Tibial nerve (tissue), 4 donors: ENCODE results near the gene SEM1. TPM values are rescaled to one million over a fixed set of nuclear protein-coding genes. Genes with fewer than 3 reads are reported as not detected.

ENCODE experiments used
- DNase-seq, 2 donors: peaks; one replicate each; pipeline ENCODE4 v3.0.0-alpha.2; 2019; ENCODE audit warnings: low spot score in 2 of 2
- H3K27ac ChIP-seq, 4 donors: fragments of 200-600 bp; sonication (generic) in 3 of 4; one replicate each; pipeline ENCODE4 v1.5.1; 2017 to 2019; ENCODE audit warnings: mild to moderate bottlenecking in 1 of 4
- H3K27me3 ChIP-seq, 2 donors: fragments of 200-600 bp; sonication (generic) in 1 of 2; one replicate each; pipeline versions ENCODE4 v1.5.1 to v1.6.0; 2017 to 2019
- H3K36me3 ChIP-seq, 3 donors: fragments of 200-600 bp; sonication (generic); one replicate each; pipeline ENCODE4 v1.5.1; 2018 to 2019
- H3K4me1 ChIP-seq, 4 donors: fragments of 200-600 bp; sonication (generic) in 3 of 4; one replicate each; pipeline ENCODE4 v1.5.1; 2017 to 2019
- H3K4me3 ChIP-seq, 4 donors: fragments of 200-600 bp; sonication (generic) in 3 of 4; one replicate each; pipeline ENCODE4 v1.5.1; 2017 to 2019; ENCODE audit warnings: mild to moderate bottlenecking in 1 of 4, moderate library complexity in 1 of 4
- H3K9me3 ChIP-seq, 4 donors: fragments of 200-600 bp; sonication (generic) in 3 of 4; one replicate each; pipeline ENCODE4 v1.5.1; 2017 to 2019
- EP300 ChIP-seq, 2 donors: sonication (generic); formaldehyde crosslinking; IDR thresholded peaks; one replicate each; pipeline ENCODE4 v1.6.1; 2017; ENCODE audit warnings: antibody characterized with exemption in 2 of 2, mild to moderate bottlenecking in 1 of 2
- POLR2A ChIP-seq, 2 donors: fragments of 450-650 bp; IDR thresholded peaks; one replicate each; pipeline ENCODE4 v1.6.1; 2017; ENCODE audit warnings: antibody characterized with exemption in 2 of 2, mild to moderate bottlenecking in 2 of 2, moderate library complexity in 2 of 2
- WGBS, 2 donors: methylation state at CpG; one replicate each; pipeline ENCODE4 v1.1.5; 2018; 5-methylcytosine and 5-hydroxymethylcytosine counted together
- total RNA-seq, 4 donors: library from RNA; depleted of rRNA; stranded (reverse); fragments of >200 nt; gene quantifications; one replicate each; pipeline ENCODE4 v1.1.0, GENCODE V29; 2016
- TF ChIP-seq, protein P1 (sequence below), 5 experiments: fragments of 200-600 bp in 3 of 5; fragments of 450-650 bp in 2 of 5; sonication (generic) in 3 of 5; IDR thresholded peaks; one replicate each; pipeline ENCODE4 v1.5.1; 2016 to 2019; ENCODE audit warnings: antibody characterized with exemption in 5 of 5, mild to moderate bottlenecking in 3 of 5, moderate library complexity in 2 of 5

The SEM1 gene
- total RNA-seq, 4 donors from 2014 or later = 15.1 to 24.3 (median 16.9) TPM

DNA sequence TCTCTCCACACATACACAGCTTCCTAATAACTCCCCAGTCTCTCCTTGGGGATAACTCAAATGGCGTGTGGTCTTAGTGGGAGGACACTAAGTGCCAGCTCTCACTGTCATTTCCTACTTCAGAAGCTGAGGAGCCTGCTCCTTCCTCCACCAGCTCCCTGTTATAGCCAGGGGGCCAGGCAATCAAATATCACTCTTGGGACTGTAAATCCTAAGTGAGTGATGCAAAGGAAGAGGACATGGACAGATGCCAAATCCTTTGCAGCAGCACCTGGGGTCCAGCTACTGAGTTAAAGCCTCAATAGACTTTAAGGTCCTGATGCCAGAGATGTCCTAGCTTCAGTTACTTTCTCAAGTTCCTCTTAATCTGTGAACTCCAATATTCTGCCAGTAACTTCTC is 34.1 kb downstream of the SEM1 start:
- 79 to 93% methylated on average over 1 of the region's 1 CpG for WGBS, 2 donors
- no peaks in the 10 kb centered on the region for H3K9me3 ChIP-seq
- H3K36me3 ChIP-seq = peaks cover 0 to 16% (median 0%) of the 10 kb centered on the region in 3 donors
- no peak for DNase-seq
- H3K4me1 ChIP-seq = no peaks in the 10 kb centered on the region
- H3K4me3 ChIP-seq = no peak overlapping the region
- no peaks in the 10 kb centered on the region for H3K27me3 ChIP-seq
- H3K27ac ChIP-seq = no peak overlapping the region
- TF ChIP-seq POLR2A (IDR thresholded peaks at IDR 0.05) = no peak
- no peak for TF ChIP-seq EP300 (IDR thresholded peaks at IDR 0.05)
- TF ChIP-seq, protein P1, sequence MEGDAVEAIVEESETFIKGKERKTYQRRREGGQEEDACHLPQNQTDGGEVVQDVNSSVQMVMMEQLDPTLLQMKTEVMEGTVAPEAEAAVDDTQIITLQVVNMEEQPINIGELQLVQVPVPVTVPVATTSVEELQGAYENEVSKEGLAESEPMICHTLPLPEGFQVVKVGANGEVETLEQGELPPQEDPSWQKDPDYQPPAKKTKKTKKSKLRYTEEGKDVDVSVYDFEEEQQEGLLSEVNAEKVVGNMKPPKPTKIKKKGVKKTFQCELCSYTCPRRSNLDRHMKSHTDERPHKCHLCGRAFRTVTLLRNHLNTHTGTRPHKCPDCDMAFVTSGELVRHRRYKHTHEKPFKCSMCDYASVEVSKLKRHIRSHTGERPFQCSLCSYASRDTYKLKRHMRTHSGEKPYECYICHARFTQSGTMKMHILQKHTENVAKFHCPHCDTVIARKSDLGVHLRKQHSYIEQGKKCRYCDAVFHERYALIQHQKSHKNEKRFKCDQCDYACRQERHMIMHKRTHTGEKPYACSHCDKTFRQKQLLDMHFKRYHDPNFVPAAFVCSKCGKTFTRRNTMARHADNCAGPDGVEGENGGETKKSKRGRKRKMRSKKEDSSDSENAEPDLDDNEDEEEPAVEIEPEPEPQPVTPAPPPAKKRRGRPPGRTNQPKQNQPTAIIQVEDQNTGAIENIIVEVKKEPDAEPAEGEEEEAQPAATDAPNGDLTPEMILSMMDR (IDR thresholded peaks at IDR 0.05) = no peak

DNA sequence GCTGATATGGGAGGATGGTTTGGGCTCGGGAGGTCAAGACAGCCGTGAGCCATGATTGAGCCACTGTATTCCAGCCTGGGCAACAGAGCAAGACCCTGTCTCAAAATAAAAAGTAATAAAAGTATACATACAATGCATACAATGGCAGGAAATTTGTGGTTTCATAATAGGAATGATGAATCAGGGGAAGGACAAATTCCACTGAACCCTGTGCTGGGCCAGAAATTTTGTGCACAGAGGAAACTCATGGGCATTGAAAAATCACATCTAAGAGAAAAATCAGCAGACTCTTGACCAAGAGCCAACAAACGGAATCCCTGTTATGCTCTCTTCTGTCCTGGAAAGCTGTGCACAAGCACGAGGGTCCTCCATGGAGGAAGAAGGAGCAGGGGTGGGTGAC is 35.1 kb downstream of the SEM1 start:
- Histone ChIP-seq H3K4me3 (no peak overlapping the region), H3K4me1 (no peaks in the 10 kb centered on the region), H3K9me3 (no peaks in the 10 kb centered on the region), H3K27me3 (no peaks in the 10 kb centered on the region), H3K27ac (no peak overlapping the region), H3K36me3 (peaks cover 0 to 16% (median 0%) of the 10 kb centered on the region in 3 donors)
- no peak for DNase-seq
- no peak for TF ChIP-seq POLR2A (IDR thresholded peaks at IDR 0.05)
- 78 to 82% methylated on average over 4 of the region's 4 CpGs for WGBS, 2 donors

DNA sequence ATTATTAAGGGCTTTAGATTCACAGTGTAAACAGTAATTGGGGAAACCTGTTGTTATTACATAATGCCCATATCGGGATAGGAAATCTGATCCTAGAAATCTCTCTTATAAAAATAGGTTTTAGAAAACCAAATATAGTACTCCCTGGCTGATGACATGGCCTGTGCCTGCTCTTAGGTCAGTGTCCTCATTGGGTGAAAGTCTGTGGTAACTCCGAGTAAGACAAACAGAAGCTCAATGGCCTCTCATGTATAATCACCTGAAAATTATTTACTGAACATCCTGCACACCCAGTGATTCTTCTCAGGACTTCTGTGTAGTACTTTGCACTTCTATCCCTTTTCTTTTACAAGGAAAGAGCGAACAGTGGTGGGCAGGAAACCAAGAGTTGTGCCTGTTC is 37.8 kb downstream of the SEM1 start:
- Histone ChIP-seq H3K4me3 (no peak overlapping the region), H3K4me1 (no peaks in the 10 kb centered on the region), H3K27me3 (no peaks in the 10 kb centered on the region), H3K36me3 (peaks cover 0 to 25% (median 0%) of the 10 kb centered on the region in 3 donors), H3K9me3 (no peaks in the 10 kb centered on the region), H3K27ac (no peak overlapping the region)
- WGBS, 2 donors = 96% methylated on average over 3 of the region's 3 CpGs
- DNase-seq = no peak
- no peak for TF ChIP-seq EP300 (IDR thresholded peaks at IDR 0.05)
- TF ChIP-seq, protein P1 (IDR thresholded peaks at IDR 0.05) = no peak
- TF ChIP-seq POLR2A (IDR thresholded peaks at IDR 0.05) = no peak

DNA sequence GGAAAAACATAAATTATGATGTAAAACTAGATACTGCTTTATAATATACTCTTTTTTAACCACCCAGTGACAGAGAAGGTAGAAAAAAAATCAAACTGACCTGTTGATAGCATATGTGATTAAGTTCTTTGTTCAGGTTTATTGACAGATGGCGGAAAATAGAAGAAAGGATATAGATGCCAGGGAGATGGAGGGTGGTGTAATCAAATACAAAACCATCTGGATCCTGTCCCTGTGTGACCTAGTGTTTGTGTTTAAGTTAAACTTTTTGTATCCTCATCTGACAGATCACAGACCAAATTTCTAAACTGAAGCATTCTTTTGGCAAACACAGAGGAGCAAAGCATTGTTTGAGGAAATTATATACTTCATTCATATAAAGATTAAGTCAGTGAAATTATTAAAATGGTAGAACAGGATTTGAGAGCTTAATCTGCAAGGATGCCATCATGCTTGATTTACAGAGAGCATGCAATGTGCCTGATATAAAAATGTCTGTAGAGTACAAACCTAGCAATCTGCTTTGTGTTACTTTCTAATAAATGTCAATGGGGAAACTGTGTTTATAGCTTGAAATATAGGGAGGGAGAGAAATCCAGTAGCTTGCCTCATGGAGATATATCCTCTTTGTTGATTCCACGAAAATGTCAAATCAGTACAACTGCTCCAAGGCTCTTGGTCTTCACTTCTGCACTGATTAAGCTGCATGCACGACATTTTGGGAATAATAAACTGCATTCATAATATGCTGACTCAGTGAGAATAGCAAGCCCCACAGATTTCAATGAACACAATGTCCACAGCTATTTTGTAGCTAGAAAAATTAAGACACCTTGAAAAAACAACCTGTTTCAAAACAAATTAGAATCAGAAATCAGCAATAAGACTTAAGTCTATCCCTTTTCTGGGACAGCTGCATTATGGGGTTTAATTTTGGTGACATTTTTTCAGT is 39.0 kb downstream of the SEM1 start:
- TF ChIP-seq, protein P1 (IDR thresholded peaks at IDR 0.05) = no peak
- TF ChIP-seq EP300 (IDR thresholded peaks at IDR 0.05) = no peak
- no peak for TF ChIP-seq POLR2A (IDR thresholded peaks at IDR 0.05)
- Histone ChIP-seq H3K36me3 (peaks cover 0 to 36% (median 0%) of the 10 kb centered on the region in 3 donors), H3K4me1 (no peaks in the 10 kb centered on the region), H3K9me3 (no peaks in the 10 kb centered on the region), H3K27me3 (no peaks in the 10 kb centered on the region), H3K4me3 (no peak overlapping the region), H3K27ac (no peak overlapping the region)
- DNase-seq = no peak
- 53 to 58% methylated on average over 3 of the region's 3 CpGs for WGBS, 2 donors

GRCh38 chr7:96669812-96670211 is 39.8 kb downstream of the SEM1 start:
- Histone ChIP-seq H3K36me3 (peaks cover 0 to 39% (median 0%) of the 10 kb centered on the region in 3 donors), H3K4me3 (no peak overlapping the region), H3K27ac (no peak overlapping the region), H3K27me3 (no peaks in the 10 kb centered on the region), H3K4me1 (no peaks in the 10 kb centered on the region), H3K9me3 (no peaks in the 10 kb centered on the region)
- no peak for TF ChIP-seq POLR2A (IDR thresholded peaks at IDR 0.05)
- no peak for TF ChIP-seq EP300 (IDR thresholded peaks at IDR 0.05)
- TF ChIP-seq, protein P1 (IDR thresholded peaks at IDR 0.05) = no peak
- no peak for DNase-seq
